ENCODE measurements around the gene SPAG5. TPM values are rescaled to one million over a fixed set of nuclear protein-coding genes. Genes with fewer than 3 reads are reported as not detected.

The SPAG5 gene
- total RNA-seq, 2 donors from 2014 or later = 25.6 to 81.8 TPM

DNA sequence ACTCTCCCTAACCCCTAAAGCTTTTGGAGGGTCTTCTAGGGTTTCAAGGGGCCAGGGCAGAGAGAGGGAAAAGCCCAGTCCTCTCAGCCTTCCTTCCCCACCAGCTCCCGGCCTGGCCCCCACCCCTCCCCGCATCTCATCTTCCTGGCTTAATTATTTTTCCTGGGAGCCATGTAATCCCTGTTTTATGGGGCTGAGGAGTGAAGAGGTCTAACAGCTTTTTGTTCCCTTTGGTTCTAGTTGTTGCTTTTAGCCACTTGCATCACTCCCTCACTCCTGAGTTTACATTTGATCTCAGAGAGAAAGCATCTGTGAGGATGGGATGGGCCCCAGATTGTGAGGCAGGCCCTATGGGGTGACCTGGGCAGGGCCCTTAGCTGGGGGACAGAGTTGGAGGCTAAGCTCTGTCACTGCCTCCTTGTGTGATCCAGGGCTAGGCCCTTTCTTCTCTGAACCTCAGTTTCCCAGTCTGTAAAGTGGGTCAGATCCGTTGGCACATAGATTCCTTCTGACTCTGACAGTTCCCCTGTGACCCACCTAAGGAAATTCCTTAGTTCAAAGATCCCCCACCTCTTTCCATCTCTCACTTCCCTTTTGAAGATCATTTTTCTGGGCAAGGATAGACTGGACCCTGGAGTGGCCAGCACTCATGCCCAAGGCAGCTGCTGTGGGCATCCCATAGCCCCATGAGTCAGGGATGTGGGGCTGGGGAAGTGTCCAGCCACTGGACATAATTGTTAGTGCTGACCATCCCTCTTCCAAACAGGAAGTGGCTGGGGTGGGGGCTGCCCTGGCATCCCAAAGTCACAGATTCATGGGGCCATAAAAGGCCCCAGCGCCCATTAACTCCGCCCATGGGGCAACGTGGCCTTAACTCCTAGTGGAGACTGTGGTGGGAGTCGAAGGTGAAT, 66.5 kb downstream of the SPAG5 start:
- Histone ChIP-seq H3K27ac (no peak overlapping the region), H3K36me3 (no peaks in the 10 kb centered on the region), H3K4me3 (no peak overlapping the region), H3K9ac (ENCODE audit: low read depth in 2 of 2, low read length in 2 of 2) (no peak overlapping the region), H3K4me1 (peaks cover 20% of the 10 kb centered on the region), H3K27me3 (no peaks in the 10 kb centered on the region), H3K9me3 (no peaks in the 10 kb centered on the region)
- DNase-seq = no peak
- TF ChIP-seq, protein P1, sequence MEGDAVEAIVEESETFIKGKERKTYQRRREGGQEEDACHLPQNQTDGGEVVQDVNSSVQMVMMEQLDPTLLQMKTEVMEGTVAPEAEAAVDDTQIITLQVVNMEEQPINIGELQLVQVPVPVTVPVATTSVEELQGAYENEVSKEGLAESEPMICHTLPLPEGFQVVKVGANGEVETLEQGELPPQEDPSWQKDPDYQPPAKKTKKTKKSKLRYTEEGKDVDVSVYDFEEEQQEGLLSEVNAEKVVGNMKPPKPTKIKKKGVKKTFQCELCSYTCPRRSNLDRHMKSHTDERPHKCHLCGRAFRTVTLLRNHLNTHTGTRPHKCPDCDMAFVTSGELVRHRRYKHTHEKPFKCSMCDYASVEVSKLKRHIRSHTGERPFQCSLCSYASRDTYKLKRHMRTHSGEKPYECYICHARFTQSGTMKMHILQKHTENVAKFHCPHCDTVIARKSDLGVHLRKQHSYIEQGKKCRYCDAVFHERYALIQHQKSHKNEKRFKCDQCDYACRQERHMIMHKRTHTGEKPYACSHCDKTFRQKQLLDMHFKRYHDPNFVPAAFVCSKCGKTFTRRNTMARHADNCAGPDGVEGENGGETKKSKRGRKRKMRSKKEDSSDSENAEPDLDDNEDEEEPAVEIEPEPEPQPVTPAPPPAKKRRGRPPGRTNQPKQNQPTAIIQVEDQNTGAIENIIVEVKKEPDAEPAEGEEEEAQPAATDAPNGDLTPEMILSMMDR (IDR thresholded peaks at IDR 0.05) = no peak
- intact Hi-C loops (cut with DNase I) = no loop called here

DNA sequence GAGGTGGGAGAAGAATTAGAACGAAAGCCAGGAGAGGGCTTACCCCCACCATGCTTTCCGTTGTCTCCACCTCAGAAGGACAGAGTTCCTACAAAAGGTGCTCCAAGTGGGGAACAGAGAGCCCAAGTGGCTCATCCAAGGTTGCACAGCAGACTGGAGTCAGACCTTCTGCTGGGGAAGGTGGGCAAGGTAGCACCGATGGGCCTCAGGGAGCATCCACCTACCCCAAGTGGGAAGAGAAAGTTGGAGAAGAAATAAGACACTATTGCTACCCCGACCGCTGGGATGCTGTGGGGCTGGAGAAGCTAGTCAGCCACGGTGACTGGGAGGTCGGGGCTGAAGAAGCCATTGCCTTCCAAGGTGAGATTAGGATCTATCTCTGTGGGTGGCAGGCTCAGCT, 67.9 kb downstream of the SPAG5 start:
- H3K27me3 ChIP-seq = no peaks in the 10 kb centered on the region
- TF ChIP-seq, protein P1 (IDR thresholded peaks at IDR 0.05) = no peak
- intact Hi-C loops (cut with DNase I) = no loop called here
- peaks cover 20% of the 10 kb centered on the region for H3K4me1 ChIP-seq
- H3K27ac ChIP-seq = no peak overlapping the region
- H3K4me3 ChIP-seq = no peak overlapping the region
- H3K36me3 ChIP-seq = no peaks in the 10 kb centered on the region
- H3K9me3 ChIP-seq = no peaks in the 10 kb centered on the region
- no peak overlapping the region for H3K9ac ChIP-seq (ENCODE audit: low read depth in 2 of 2, low read length in 2 of 2)
- DNase-seq = no peak

DNA sequence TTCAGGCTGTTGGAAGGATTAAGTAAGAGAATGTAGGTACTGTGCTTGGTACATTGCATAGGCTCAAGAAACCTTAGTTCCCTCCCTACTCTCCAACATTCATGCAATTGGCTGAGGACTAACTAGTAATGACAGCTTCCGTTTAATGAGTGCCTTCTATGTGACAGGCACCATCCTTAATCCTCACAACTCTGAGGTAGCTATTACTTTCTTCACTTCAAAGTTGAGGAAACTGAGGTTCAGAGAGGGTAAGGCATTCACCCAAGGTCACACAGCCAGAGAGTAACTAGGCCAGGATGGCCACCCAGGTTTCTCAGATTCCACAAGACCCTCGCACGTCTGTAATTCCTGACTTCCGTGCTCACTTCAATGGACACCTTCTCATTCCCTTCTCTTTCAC, 68.6 kb downstream of the SPAG5 start:
- H3K4me1 ChIP-seq = peaks cover 20% of the 10 kb centered on the region
- no peak overlapping the region for H3K27ac ChIP-seq
- H3K36me3 ChIP-seq = no peaks in the 10 kb centered on the region
- H3K9ac ChIP-seq (ENCODE audit: low read depth in 2 of 2, low read length in 2 of 2) = no peak overlapping the region
- no peak overlapping the region for H3K4me3 ChIP-seq
- no peaks in the 10 kb centered on the region for H3K27me3 ChIP-seq
- TF ChIP-seq, protein P1 (IDR thresholded peaks at IDR 0.05) = no peak
- intact Hi-C loops (cut with DNase I) = no loop called here
- H3K9me3 ChIP-seq = no peaks in the 10 kb centered on the region
- DNase-seq = no peak

GRCh38 chr17:28529013-28529400, 69.8 kb downstream of the SPAG5 start:
- intact Hi-C loops (cut with DNase I) = no loop called here
- H3K9ac ChIP-seq (ENCODE audit: low read depth in 2 of 2, low read length in 2 of 2) = no peak overlapping the region
- TF ChIP-seq, protein P1 (IDR thresholded peaks at IDR 0.05) = no peak
- no peak for DNase-seq
- no peaks in the 10 kb centered on the region for H3K36me3 ChIP-seq
- H3K9me3 ChIP-seq = no peaks in the 10 kb centered on the region
- peaks cover 27% of the 10 kb centered on the region for H3K4me1 ChIP-seq
- no peaks in the 10 kb centered on the region for H3K27me3 ChIP-seq
- no peak overlapping the region for H3K4me3 ChIP-seq
- peak overlapping the region; percentile 20 for H3K27ac ChIP-seq

DNA sequence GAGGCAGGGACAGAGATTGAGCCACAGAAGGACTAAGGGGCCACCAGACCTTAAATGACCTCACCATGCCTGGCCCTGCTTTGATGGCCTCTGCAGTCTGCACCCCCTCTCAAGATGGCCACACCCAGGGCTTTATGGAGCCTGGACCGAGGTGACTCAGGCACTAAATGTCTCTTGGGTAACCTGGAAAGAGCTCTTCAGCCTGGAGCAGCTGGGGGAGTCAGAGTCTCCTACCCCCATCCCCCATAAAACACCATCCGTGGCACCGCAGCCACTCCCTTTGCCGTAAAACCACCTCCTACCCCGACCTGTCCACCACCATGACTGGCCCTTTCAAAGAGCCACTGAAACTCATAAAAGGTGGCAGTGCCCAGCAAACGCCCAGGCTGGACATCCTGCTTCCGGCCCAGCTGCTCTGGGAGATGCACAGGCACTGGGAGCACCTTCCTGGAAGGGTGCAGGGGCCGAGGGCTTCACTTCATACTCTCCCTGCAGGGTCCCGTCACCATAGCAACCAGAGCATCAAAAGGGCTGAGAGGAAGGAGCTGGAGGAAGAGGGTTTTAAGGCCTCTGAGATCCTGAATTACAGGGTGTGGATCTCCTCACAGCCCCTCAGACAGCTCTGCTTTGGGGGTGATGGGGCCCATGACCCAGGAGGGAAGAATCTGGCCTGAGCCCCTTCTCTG, 70.4 kb downstream of the SPAG5 start:
- Histone ChIP-seq H3K36me3 (no peaks in the 10 kb centered on the region), H3K27ac (peak overlapping the region; percentile 49), H3K27me3 (no peaks in the 10 kb centered on the region), H3K9ac (ENCODE audit: low read depth in 2 of 2, low read length in 2 of 2) (no peak overlapping the region), H3K9me3 (no peaks in the 10 kb centered on the region), H3K4me1 (peaks cover 27% of the 10 kb centered on the region), H3K4me3 (no peak overlapping the region)
- TF ChIP-seq, protein P1 (IDR thresholded peaks at IDR 0.05) = no peak
- peak; percentile 65 for DNase-seq
- intact Hi-C loops (cut with DNase I) = no loop called here

All from colonic mucosa (tissue), 4 donors.